B cell (primary cell): ENCODE measurements around the gene NPTX2. TPM values are rescaled to one million over a fixed set of nuclear protein-coding genes. Genes with fewer than 3 reads are reported as not detected.

ENCODE experiments used
- ATAC-seq: fragments of 200-7000 bp; cut with Tn5 transposase; one replicate; pipeline ENCODE4 v1.10.0; 2021; ENCODE audit warnings: low read depth, mild to moderate bottlenecking, moderate number of reproducible peaks, moderate library complexity
- CTCF ChIA-PET: fragments of 350-600 bp; sonication (Branson Sonifier 250); formaldehyde crosslinking; loops from one replicate; lab custom pipeline; 2021; ENCODE audit warnings: antibody characterized with exemption, inconsistent platforms; lab: Charles Lee
- POLR2A ChIA-PET: fragments of 350-600 bp; sonication (Branson Sonifier 250); formaldehyde crosslinking; loops from one replicate; lab custom pipeline; 2021; ENCODE audit warnings: antibody characterized with exemption; lab: Charles Lee
- DNase-seq: peaks from one replicate; pipeline ENCODE4 v3.0.0; 2013
- H2AFZ ChIP-seq: 2 replicates; pipeline ENCODE4 v1.6.1; 2012; ENCODE audit warnings: mild to moderate bottlenecking, low read depth, low read length; ENCODE audit not compliant: insufficient read depth, poor library complexity, severe bottlenecking
- H3K27ac ChIP-seq, 2 donors: 1 replicate in 1 of 2; 2 replicates in 1 of 2; pipeline ENCODE4 v1.5.1; 2012 to 2013; ENCODE audit warnings: low read length in 2 of 2, mild to moderate bottlenecking in 2 of 2, moderate library complexity in 1 of 2
- H3K27me3 ChIP-seq, 4 experiments: fragments of 200-600 bp in 1 of 4; sonication (generic) in 1 of 4; replicated peaks in 1 of 4; 1 replicate in 2 of 4; 2 replicates in 2 of 4; pipeline versions ENCODE4 v1.6.1 to v1.7.0; 2013 to 2016; ENCODE audit warnings: low read length in 3 of 4, mild to moderate bottlenecking in 2 of 4, mixed read lengths in 1 of 4, moderate library complexity in 1 of 4; ENCODE audit not compliant: insufficient read depth in 4 of 4, control insufficient read depth in 3 of 4; ENCODE audit errors: control extremely low read depth in 1 of 4
- H3K36me3 ChIP-seq, 2 experiments: replicated peaks in 1 of 2; 1 replicate in 1 of 2; 2 replicates in 1 of 2; pipeline versions ENCODE4 v1.6.1 to v1.7.1; 2013; ENCODE audit warnings: low read length in 1 of 2; ENCODE audit not compliant: insufficient read depth in 2 of 2, control insufficient read depth in 1 of 2; ENCODE audit errors: control extremely low read depth in 1 of 2, extremely low read depth in 1 of 2
- H3K4me1 ChIP-seq, 2 donors: fragments of 200-600 bp in 1 of 2; sonication (generic) in 1 of 2; 1 replicate in 1 of 2; 2 replicates in 1 of 2; pipeline versions ENCODE4 v1.5.1 to v1.6.1; 2013 to 2017; ENCODE audit warnings: low read length in 2 of 2; ENCODE audit not compliant: control insufficient read depth in 2 of 2, insufficient read depth in 2 of 2
- H3K4me2 ChIP-seq: replicated peaks from 2 replicates; pipeline ENCODE3; 2012; ENCODE audit warnings: mild to moderate bottlenecking, low read depth, low read length; ENCODE audit not compliant: poor library complexity, severe bottlenecking
- H3K4me3 ChIP-seq, 5 experiments: fragments of 200-600 bp in 1 of 5; sonication (generic) in 1 of 5; 1 replicate in 3 of 5; 2 replicates in 2 of 5; pipeline versions ENCODE4 v1.5.1 to v1.7.0; 2011 to 2016; ENCODE audit warnings: low read length in 4 of 5, mild to moderate bottlenecking in 4 of 5, low read depth in 2 of 5, control low read depth in 1 of 5, moderate library complexity in 1 of 5; ENCODE audit not compliant: insufficient read depth in 1 of 5; ENCODE audit errors: control extremely low read depth in 1 of 5, extremely low read depth in 1 of 5
- H3K79me2 ChIP-seq: fragments of 200-600 bp; sonication (generic); one replicate; pipeline ENCODE4 v1.6.0; 2016; ENCODE audit warnings: low read length; ENCODE audit not compliant: control insufficient read depth, insufficient read depth
- H3K9ac ChIP-seq: fragments of 200-600 bp; sonication (generic); 2 replicates; pipeline ENCODE4 v1.6.1; 2017; ENCODE audit warnings: mild to moderate bottlenecking, low read length, moderate library complexity
- H3K9me3 ChIP-seq, 3 donors: one replicate each; pipeline versions ENCODE4 v1.6.1 to v1.7.1; 2013; ENCODE audit warnings: low read length in 2 of 3; ENCODE audit not compliant: control insufficient read depth in 2 of 3, insufficient read depth in 1 of 3; ENCODE audit errors: control extremely low read depth in 1 of 3
- H4K20me1 ChIP-seq: 2 replicates; pipeline ENCODE4 v1.6.0; 2012; ENCODE audit warnings: mild to moderate bottlenecking, low read length; ENCODE audit not compliant: insufficient read depth, control insufficient read depth, poor library complexity, severe bottlenecking
- H3K27ac Mint-ChIP-seq: one replicate; pipeline ENCODE4 v1.8.0; 2021; ENCODE audit warnings: mixed read lengths
- H3K27me3 Mint-ChIP-seq: one replicate; pipeline ENCODE4 v1.8.0; 2021; ENCODE audit warnings: mixed read lengths
- H3K4me1 Mint-ChIP-seq: one replicate; pipeline ENCODE4 v1.8.0; 2021; ENCODE audit warnings: mixed read lengths
- H3K4me3 Mint-ChIP-seq: one replicate; pipeline ENCODE4 v1.8.0; 2021; ENCODE audit warnings: mixed read lengths
- H3K9me3 Mint-ChIP-seq: one replicate; pipeline ENCODE4 v1.8.0; 2022; ENCODE audit warnings: mixed read lengths; ENCODE audit not compliant: insufficient read depth
- EZH2 ChIP-seq: IDR thresholded peaks from 2 replicates; pipeline ENCODE4 v1.6.1; 2012; ENCODE audit warnings: borderline replicate concordance, low read depth, mild to moderate bottlenecking, moderate library complexity, low read length; ENCODE audit not compliant: insufficient read depth, poor library complexity, severe bottlenecking
- WGBS: methylation state at CpG from one replicate; pipeline ENCODE4 v1.1.5; 2013; ENCODE audit warnings: missing lambda C conversion rate; ENCODE audit not compliant: insufficient coverage; 5-methylcytosine and 5-hydroxymethylcytosine counted together
- intact Hi-C: fragments of 100-400 bp; cut with micrococcal nuclease; formaldehyde crosslinking; loops from one replicate; pipeline ENCODE4 v1.10.0; 2022
- polyA plus RNA-seq: library from polyadenylated mRNA; depleted of rRNA; stranded (reverse); fragments of >200 nt; gene quantifications from 2 replicates; pipeline ENCODE4 v1.2.3, GENCODE V29; 2012
- total RNA-seq, 2 donors: library from RNA; stranded (reverse); fragments of 120-200 nt in 1 of 2; gene quantifications; 1 replicate in 1 of 2; 2 replicates in 1 of 2; pipeline versions ENCODE4 v1.2.3 to v1.2.4, GENCODE V29; 2013 to 2022
- TF ChIP-seq, protein P1 (sequence below): fragments of 200-600 bp; IDR thresholded peaks from one replicate; pipeline ENCODE4 v1.8.0; 2022; ENCODE audit warnings: antibody characterized with exemption, mild to moderate bottlenecking

The NPTX2 gene
- total and polyA plus RNA-seq, 2 donors (not counting 1 experiment from before 2014, with no cell fraction given) = not detected

- H3K79me2 ChIP-seq = no peaks in the 10 kb centered on the region
- peaks cover 15% of the 10 kb centered on the region for H3K27me3 Mint-ChIP-seq
- intact Hi-C loops = no loop called here
- no peak overlapping the region for H3K27ac Mint-ChIP-seq
- peaks cover 13% of the 10 kb centered on the region for H3K4me1 Mint-ChIP-seq
- peaks cover 0 to 16% (median 0%) of the 10 kb centered on the region in 3 donors for H3K9me3 ChIP-seq
- ChIA-PET POLR2A (no interaction called here), CTCF (interaction anchor here (0.7 kb wide), 1 partner anchor 27 kb away, joined by 3 read pairs; no protein-coding TSS in a partner anchor)
- peaks cover 5% of the 10 kb centered on the region for H3K9me3 Mint-ChIP-seq
- WGBS = 100% methylated on average over 2 of the region's 2 CpGs
- no peak overlapping the region for H3K4me3 ChIP-seq
- peaks cover 0 to 2% (median 0%) of the 10 kb centered on the region in 4 experiments for H3K27me3 ChIP-seq
- no peak overlapping the region for H3K9ac ChIP-seq
- peaks cover 5 to 14% of the 10 kb centered on the region in 2 donors for H3K4me1 ChIP-seq
- no peak overlapping the region for H2AFZ ChIP-seq
- TF ChIP-seq, protein P1, sequence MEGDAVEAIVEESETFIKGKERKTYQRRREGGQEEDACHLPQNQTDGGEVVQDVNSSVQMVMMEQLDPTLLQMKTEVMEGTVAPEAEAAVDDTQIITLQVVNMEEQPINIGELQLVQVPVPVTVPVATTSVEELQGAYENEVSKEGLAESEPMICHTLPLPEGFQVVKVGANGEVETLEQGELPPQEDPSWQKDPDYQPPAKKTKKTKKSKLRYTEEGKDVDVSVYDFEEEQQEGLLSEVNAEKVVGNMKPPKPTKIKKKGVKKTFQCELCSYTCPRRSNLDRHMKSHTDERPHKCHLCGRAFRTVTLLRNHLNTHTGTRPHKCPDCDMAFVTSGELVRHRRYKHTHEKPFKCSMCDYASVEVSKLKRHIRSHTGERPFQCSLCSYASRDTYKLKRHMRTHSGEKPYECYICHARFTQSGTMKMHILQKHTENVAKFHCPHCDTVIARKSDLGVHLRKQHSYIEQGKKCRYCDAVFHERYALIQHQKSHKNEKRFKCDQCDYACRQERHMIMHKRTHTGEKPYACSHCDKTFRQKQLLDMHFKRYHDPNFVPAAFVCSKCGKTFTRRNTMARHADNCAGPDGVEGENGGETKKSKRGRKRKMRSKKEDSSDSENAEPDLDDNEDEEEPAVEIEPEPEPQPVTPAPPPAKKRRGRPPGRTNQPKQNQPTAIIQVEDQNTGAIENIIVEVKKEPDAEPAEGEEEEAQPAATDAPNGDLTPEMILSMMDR = no peak
- TF ChIP-seq EZH2 = no peak
- no peak for DNase-seq
- no peak overlapping the region for H3K27ac ChIP-seq
- ATAC-seq = no peak
- no peaks in the 10 kb centered on the region for H4K20me1 ChIP-seq
- no peak overlapping the region for H3K4me2 ChIP-seq
- H3K4me3 Mint-ChIP-seq = no peak overlapping the region
- no peaks in the 10 kb centered on the region for H3K36me3 ChIP-seq
These were observed 29.4 kb downstream of the NPTX2 start for GRCh38 chr7:98646465-98646864.

GRCh38 chr7:98647326-98647725, 30.2 kb downstream of the NPTX2 start:
- ChIA-PET CTCF (no interaction called here), POLR2A (no interaction called here)
- H3K27me3 ChIP-seq = peaks cover 0 to 2% (median 0%) of the 10 kb centered on the region in 4 experiments
- H3K4me1 ChIP-seq = peaks cover 0 to 5% of the 10 kb centered on the region in 2 donors
- H3K9ac ChIP-seq = no peak overlapping the region
- Mint-ChIP-seq H3K4me1 (peaks cover 5% of the 10 kb centered on the region), H3K27me3 (peaks cover 15% of the 10 kb centered on the region), H3K4me3 (no peak overlapping the region), H3K9me3 (peaks cover 5% of the 10 kb centered on the region), H3K27ac (no peak overlapping the region)
- no peak overlapping the region for H2AFZ ChIP-seq
- intact Hi-C loops = no loop called here
- H3K79me2 ChIP-seq = no peaks in the 10 kb centered on the region
- ATAC-seq (no peak), DNase-seq (no peak)
- WGBS = 96% methylated on average over 4 of the region's 4 CpGs
- no peak overlapping the region for H3K27ac ChIP-seq
- H3K4me2 ChIP-seq = no peak overlapping the region
- no peaks in the 10 kb centered on the region for H3K36me3 ChIP-seq
- no peaks in the 10 kb centered on the region for H4K20me1 ChIP-seq
- no peak overlapping the region for H3K4me3 ChIP-seq
- H3K9me3 ChIP-seq = peaks cover 0 to 16% (median 0%) of the 10 kb centered on the region in 3 donors
- TF ChIP-seq, protein P1 = no peak
- no peak for TF ChIP-seq EZH2
